Panc1 (cell line): ENCODE measurements around the gene RLN3. TPM values are rescaled to one million over a fixed set of nuclear protein-coding genes. Genes with fewer than 3 reads are reported as not detected.
A peak's percentile ranks its signal among the peaks of the same experiment; 100 is the strongest.

Source experiments
- ATAC-seq: fragments of 200-7000 bp; cut with Tn5 transposase; 2 replicates; pipeline ENCODE4 v1.9.1; 2020; ENCODE audit warnings: mild to moderate bottlenecking, moderate library complexity
- BruUV-seq: library from RNA; stranded (reverse); fragments of 400-500 nt; replicated peaks from 2 replicates; lab custom pipeline; 2021; lab: Mats Ljungman, UMichigan
- CTCF ChIA-PET: fragments of 300-600 bp; sonication (Branson Sonifier 250); formaldehyde crosslinking; loops from one replicate; lab custom pipeline; 2022; ENCODE audit warnings: antibody characterized with exemption; lab: Charles Lee
- POLR2A ChIA-PET: fragments of 300-600 bp; sonication (Branson Sonifier 250); formaldehyde crosslinking; loops from one replicate; lab custom pipeline; 2022; ENCODE audit warnings: antibody characterized with exemption; lab: Charles Lee
- DNase-seq: peaks from one replicate; pipeline ENCODE4 v3.0.0-alpha.2; 2010; ENCODE audit warnings: low read depth, low spot score
- H3K27ac ChIP-seq: 2 replicates; pipeline ENCODE4 v1.5.1; 2011; ENCODE audit warnings: mild to moderate bottlenecking, low read length, inconsistent platforms
- H3K27me3 ChIP-seq: fragments of 200-500 bp; sonication (Bioruptor generic); 2 replicates; pipeline ENCODE4 v1.6.0; 2014; ENCODE audit warnings: low read length, inconsistent platforms; ENCODE audit not compliant: control insufficient read depth, insufficient read depth
- H3K36me3 ChIP-seq: fragments of 200-500 bp; sonication (Bioruptor generic); 2 replicates; pipeline ENCODE4 v1.5.1; 2014; ENCODE audit warnings: inconsistent platforms, mild to moderate bottlenecking, low read length, moderate library complexity; ENCODE audit not compliant: control insufficient read depth, insufficient read depth
- H3K4me1 ChIP-seq: 2 replicates; pipeline ENCODE4 v1.5.1; 2011; ENCODE audit warnings: inconsistent platforms, mild to moderate bottlenecking, low read length, moderate library complexity; ENCODE audit not compliant: control insufficient read depth, insufficient read depth
- H3K4me3 ChIP-seq, 2 experiments: 2 replicates each; pipeline ENCODE4 v1.5.1; 2011 to 2012; ENCODE audit warnings: low read depth in 2 of 2, low read length in 2 of 2, mild to moderate bottlenecking in 2 of 2, inconsistent platforms in 1 of 2, moderate library complexity in 1 of 2
- H3K9me3 ChIP-seq: fragments of 200-500 bp; sonication (Bioruptor generic); 2 replicates; pipeline ENCODE4 v1.5.1; 2014; ENCODE audit warnings: low read depth, mild to moderate bottlenecking, inconsistent platforms, low read length, moderate library complexity; ENCODE audit not compliant: control insufficient read depth, insufficient read depth
- CTCF ChIP-seq: fragments of 450-650 bp; IDR thresholded peaks from 2 replicates; pipeline ENCODE4 v1.5.1; 2017; ENCODE audit warnings: mild to moderate bottlenecking
- POLR2AphosphoS5 ChIP-seq: IDR thresholded peaks from 2 replicates; pipeline ENCODE4 v1.6.1; 2012; ENCODE audit warnings: mild to moderate bottlenecking, low read depth, low read length, moderate library complexity
- REST ChIP-seq, 2 experiments: IDR thresholded peaks; 2 replicates each; pipeline ENCODE4 v1.6.1; 2011 to 2012; ENCODE audit warnings: low read depth in 2 of 2, control low read depth in 1 of 2, low read length in 1 of 2, mild to moderate bottlenecking in 1 of 2, moderate library complexity in 1 of 2; ENCODE audit not compliant: insufficient read depth in 1 of 2
- SIN3A ChIP-seq: IDR thresholded peaks from 2 replicates; pipeline ENCODE4 v1.6.1; 2012; ENCODE audit warnings: low read depth, mild to moderate bottlenecking, low read length, moderate library complexity, borderline replicate concordance; ENCODE audit not compliant: insufficient read depth
- TCF7L2 ChIP-seq: IDR thresholded peaks from 2 replicates; pipeline ENCODE4 v1.6.1; 2011; ENCODE audit warnings: mild to moderate bottlenecking, low read depth, low read length, inconsistent platforms
- in situ Hi-C: cut with HindIII; loops from 2 replicates; pipeline ENCODE4 v1.10.0; 2016; ENCODE audit warnings: low sequenced_read_pairs, low pct_unique_long_range_greater_than_20kb
- intact Hi-C: fragments of 100-400 bp; cut with micrococcal nuclease; formaldehyde crosslinking; loops from one replicate; pipeline ENCODE4 v1.10.0; 2022; ENCODE audit not compliant: unreplicated experiment
- total RNA-seq: library from RNA; stranded (reverse); gene quantifications from one replicate; pipeline ENCODE4 v1.2.1, GENCODE V29; 2021; ENCODE audit not compliant: unreplicated experiment

The RLN3 gene
- total RNA-seq, 1 experiment from 2014 or later: not detected

- intact Hi-C loops: no loop called here
- Histone ChIP-seq H3K27ac (peak overlapping the region; percentile 91), H3K4me3 (peak overlapping the region; percentile 66 to 69), H3K27me3 (no peaks in the 10 kb centered on the region), H3K4me1 (peaks cover 12% of the 10 kb centered on the region), H3K9me3 (no peaks in the 10 kb centered on the region), H3K36me3 (no peaks in the 10 kb centered on the region; the same call in 1 of the 2 replicates)
- DNase-seq (no peak), ATAC-seq (peak; percentile 75)
- no peak for TF ChIP-seq TCF7L2
- TF ChIP-seq REST (IDR thresholded peaks at IDR 0.05; ENCODE audit: insufficient read depth in 1 of 2, low read depth in 2 of 2, low read length in 1 of 2): no peak
- no peak for TF ChIP-seq CTCF
- TF ChIP-seq POLR2AphosphoS5: 0 out of 2 replicates have a peak, but pooled peaks have one; percentile 28
- no peak for TF ChIP-seq SIN3A
- in situ Hi-C loops: no loop called here
- POLR2A ChIA-PET: interaction anchor here (0.7 kb wide), 1 partner anchor 852 kb away, joined by 5 read pairs; no protein-coding TSS in a partner anchor
- TSS peak; percentile 83 for BruUV-seq
- CTCF ChIA-PET: no interaction called here
Observed at GRCh38 chr19:14005349-14006084, 22.4 kb upstream of the RLN3 start.

GRCh38 chr19:14006085-14006765, 21.7 kb upstream of the RLN3 start, which contains the start of gene RFX1:
RFX1 (minus strand) TSS chr19:14006320; CDS start chr19:13993843, 12,477 bp downstream.
- H3K9me3 ChIP-seq: no peaks in the 10 kb centered on the region
- H3K27ac ChIP-seq: peak within 1 kb of the TSS; percentile 91
- H3K4me1 ChIP-seq: peaks cover 12% of the 10 kb centered on the region
- DNase-seq: peak; percentile 93
- no peaks in the 10 kb centered on the region; the same call in 1 of the 2 replicates for H3K36me3 ChIP-seq
- CTCF ChIA-PET: no interaction called here
- TF ChIP-seq SIN3A: peak; percentile 68; the same call in 1 of the 2 replicates
- peak; percentile 87 for TF ChIP-seq TCF7L2
- TF ChIP-seq REST (IDR thresholded peaks at IDR 0.05; ENCODE audit: insufficient read depth in 1 of 2, low read depth in 2 of 2, low read length in 1 of 2): no peak
- TF ChIP-seq POLR2AphosphoS5: no peak
- no peak for TF ChIP-seq CTCF
- peak; percentile 90 for ATAC-seq
- H3K4me3 ChIP-seq: peak within 1 kb of the TSS; percentile 66 to 69
- POLR2A ChIA-PET: no interaction called here
- intact Hi-C loops: no loop called here
- BruUV-seq: no TSS peak
- in situ Hi-C loops: no loop called here
- H3K27me3 ChIP-seq: no peaks in the 10 kb centered on the region
